Body of pancreas (tissue), 4 donors: Measurements from ENCODE around the gene LINC01488. TPM values are rescaled to one million over a fixed set of nuclear protein-coding genes. Genes with fewer than 3 reads are reported as not detected.

Experiments used
- ATAC-seq: fragments of 150-250 bp; one replicate; pipeline ENCODE4 v1.9.1; 2016
- DNase-seq, 4 donors: peaks; one replicate each; pipeline ENCODE4 v3.0.0-alpha.2; 2019
- H3K27ac ChIP-seq, 4 donors: fragments of 200-600 bp; sonication (generic); 1 replicate in 3 of 4; 2 replicates in 1 of 4; pipeline versions ENCODE4 v1.5.1 to v1.6.1; 2016 to 2019; ENCODE audit warnings: mild to moderate bottlenecking in 1 of 4, mixed read lengths in 1 of 4, moderate library complexity in 1 of 4
- H3K27me3 ChIP-seq, 2 donors: fragments of 200-600 bp; sonication (generic); one replicate each; pipeline ENCODE4 v1.6.0; 2016; ENCODE audit warnings: mild to moderate bottlenecking in 1 of 2
- H3K36me3 ChIP-seq, 2 donors: fragments of 200-600 bp; sonication (generic); replicated peaks in 1 of 2; 2 replicates each; pipeline ENCODE4 v1.5.1; 2016; ENCODE audit warnings: low read depth in 2 of 2; ENCODE audit not compliant: insufficient read depth in 1 of 2
- H3K4me1 ChIP-seq: fragments of 200-600 bp; sonication (generic); one replicate; pipeline ENCODE4 v1.6.0; 2016
- H3K4me3 ChIP-seq, 2 donors: fragments of 200-600 bp; sonication (generic); 1 replicate in 1 of 2; 2 replicates in 1 of 2; pipeline ENCODE4 v1.5.1; 2016 to 2019
- H3K9me3 ChIP-seq, 3 donors: fragments of 200-600 bp; sonication (generic); 1 replicate in 2 of 3; 2 replicates in 1 of 3; pipeline ENCODE4 v1.5.1; 2016
- CTCF ChIP-seq, 7 experiments: fragments of 450-650 bp in 4 of 7; fragments of 200-600 bp in 3 of 7; sonication (generic) in 3 of 7; IDR thresholded peaks; one replicate each; pipeline ENCODE4 v1.5.1; 2016 to 2019; ENCODE audit warnings: antibody characterized with exemption in 7 of 7
- POLR2A ChIP-seq, 3 donors: fragments of 450-650 bp; IDR thresholded peaks; one replicate each; pipeline ENCODE4 v1.6.1; 2016; ENCODE audit warnings: antibody characterized with exemption in 3 of 3, mild to moderate bottlenecking in 2 of 3
- WGBS, 2 donors: methylation state at CpG; one replicate each; pipeline ENCODE4 v1.1.5; 2017; 5-methylcytosine and 5-hydroxymethylcytosine counted together
- intact Hi-C: fragments of 100-400 bp; cut with DNase I; formaldehyde crosslinking; loops from one replicate; pipeline ENCODE4 v1.15.1; 2023
- total RNA-seq, 2 donors: library from RNA; depleted of rRNA; stranded (reverse); fragments of >200 nt; gene quantifications; one replicate each; pipeline ENCODE4 v1.1.0, GENCODE V29; 2016

The LINC01488 gene
- total RNA-seq, 2 donors from 2014 or later = not detected

- no peak overlapping the region for H3K4me3 ChIP-seq
- no peaks in the 10 kb centered on the region for H3K36me3 ChIP-seq
- H3K4me1 ChIP-seq = no peaks in the 10 kb centered on the region
- H3K27me3 ChIP-seq = no peaks in the 10 kb centered on the region
- WGBS, 2 donors = 44 to 47% methylated on average over 45 to 54 of the region's 64 CpGs
- DNase-seq (no peak), ATAC-seq (no peak)
- H3K27ac ChIP-seq = no peak overlapping the region
- TF ChIP-seq POLR2A (IDR thresholded peaks at IDR 0.05) (no peak), CTCF (IDR thresholded peaks at IDR 0.05) (no peak)
- H3K9me3 ChIP-seq = peaks cover 0 to 11% (median 0%) of the 10 kb centered on the region in 3 donors
- intact Hi-C loops = no loop called here
Measured at GRCh38 chr11:69470793-69471728, 10.4 kb upstream of the LINC01488 start.

- H3K27ac ChIP-seq = no peak overlapping the region
- intact Hi-C loops = no loop called here
- H3K4me3 ChIP-seq = no peak overlapping the region
- DNase-seq (no peak), ATAC-seq (no peak)
- TF ChIP-seq POLR2A (IDR thresholded peaks at IDR 0.05) (no peak), CTCF (IDR thresholded peaks at IDR 0.05) (no peak)
- no peaks in the 10 kb centered on the region for H3K27me3 ChIP-seq
- no peaks in the 10 kb centered on the region for H3K4me1 ChIP-seq
- peaks cover 0 to 11% (median 0%) of the 10 kb centered on the region in 3 donors for H3K9me3 ChIP-seq
- H3K36me3 ChIP-seq = no peaks in the 10 kb centered on the region
- 73 to 78% methylated on average over 17 of the region's 17 CpGs for WGBS, 2 donors
Measured at GRCh38 chr11:69471729-69472540, 9.5 kb upstream of the LINC01488 start.

GRCh38 chr11:69472541-69473275, 8.8 kb upstream of the LINC01488 start:
- H3K4me1 ChIP-seq = no peaks in the 10 kb centered on the region
- DNase-seq (no peak), ATAC-seq (no peak)
- no peaks in the 10 kb centered on the region for H3K36me3 ChIP-seq
- intact Hi-C loops = no loop called here
- H3K9me3 ChIP-seq = peaks cover 0 to 11% (median 0%) of the 10 kb centered on the region in 3 donors
- H3K27me3 ChIP-seq = no peaks in the 10 kb centered on the region
- no peak overlapping the region for H3K4me3 ChIP-seq
- WGBS, 2 donors = 76 to 83% methylated on average over 11 to 12 of the region's 12 CpGs
- TF ChIP-seq POLR2A (IDR thresholded peaks at IDR 0.05) (no peak), CTCF (IDR thresholded peaks at IDR 0.05) (no peak)
- no peak overlapping the region for H3K27ac ChIP-seq

- DNase-seq = no peak
- 82 to 88% methylated on average over 4 to 5 of the region's 5 CpGs for WGBS, 2 donors
Measured at GRCh38 chr11:69473276-69473845, 8.1 kb upstream of the LINC01488 start.

More at GRCh38 chr11:69473276-69473845, 8.1 kb upstream of the LINC01488 start:
- Histone ChIP-seq H3K4me1 (no peaks in the 10 kb centered on the region), H3K9me3 (peaks cover 0 to 11% (median 0%) of the 10 kb centered on the region in 3 donors), H3K27me3 (no peaks in the 10 kb centered on the region), H3K27ac (no peak overlapping the region), H3K36me3 (no peaks in the 10 kb centered on the region), H3K4me3 (no peak overlapping the region)
- ATAC-seq = no peak
- TF ChIP-seq POLR2A (IDR thresholded peaks at IDR 0.05) (no peak), CTCF (IDR thresholded peaks at IDR 0.05) (no peak)
- intact Hi-C loops = no loop called here
